GM18873 (cell line): ENCODE measurements around the gene CRELD2.

Experiments
- ATAC-seq: cut with Tn5 transposase; IDR thresholded peaks from one replicate; pipeline ENCODE4 v1.9.1; 2021; ENCODE audit warnings: mild to moderate bottlenecking, moderate library complexity, moderate number of reproducible peaks; ENCODE audit not compliant: unreplicated experiment, low FRiP score

CRELD2 gene

GRCh38 chr22:49927483-49928184 lies 9.2 kb downstream of the CRELD2 start:
- ATAC-seq, result no peak

- ATAC-seq, result no peak
Measured at GRCh38 chr22:49928185-49928495, 9.7 kb downstream of the CRELD2 start.

- no peak for ATAC-seq
Measured at GRCh38 chr22:49928555-49929210, 10.2 kb downstream of the CRELD2 start.

GRCh38 chr22:49929211-49929979 lies 11.0 kb downstream of the CRELD2 start:
- ATAC-seq, result no peak

GRCh38 chr22:49929994-49930575 lies 11.7 kb downstream of the CRELD2 start:
- ATAC-seq, result no peak

- ATAC-seq, result no peak
Measured at GRCh38 chr22:49930596-49931412, 12.4 kb downstream of the CRELD2 start.

GRCh38 chr22:49933236-49934159 lies 15.1 kb downstream of the CRELD2 start:
- no peak for ATAC-seq

- ATAC-seq, result no peak
Measured at GRCh38 chr22:49934160-49934890, 15.9 kb downstream of the CRELD2 start.

GRCh38 chr22:49934891-49935557 lies 16.6 kb downstream of the CRELD2 start:
- no peak for ATAC-seq

- no peak for ATAC-seq
Measured at GRCh38 chr22:49935561-49935960, 17.1 kb downstream of the CRELD2 start.

- ATAC-seq, result peak; percentile 46
Measured at GRCh38 chr22:49936018-49936972, 17.9 kb downstream of the CRELD2 start.

GRCh38 chr22:49936973-49937757 lies 18.7 kb downstream of the CRELD2 start:
- no peak for ATAC-seq

- no peak for ATAC-seq
Measured at GRCh38 chr22:49937758-49938564, 19.5 kb downstream of the CRELD2 start.

GRCh38 chr22:49938565-49939136 lies 20.2 kb downstream of the CRELD2 start:
- no peak for ATAC-seq
